DMS79 treated with DMSO at 0.1 percent for 48 hours (cell line): ENCODE measurements around the gene ELF1.
"Not testable (repeated sequence)": the region's sequence is repeated elsewhere in the genome, so short reads cannot be mapped to it uniquely, and the experiment has no call there.

Experiments used
- DNase-seq: peaks from one replicate; lab custom pipeline; 2025; lab: John Stamatoyannopoulos, UW

Gene ELF1

GRCh38 chr13:40933508-40934204, 85.5 kb downstream of the ELF1 start:
- DNase-seq, result peak; percentile 79

GRCh38 chr13:40932252-40932651, 86.9 kb downstream of the ELF1 start:
- DNase-seq, result peak; percentile 35

- no peak for DNase-seq
Measured at GRCh38 chr13:40931719-40932118, 87.4 kb downstream of the ELF1 start.

GRCh38 chr13:40929883-40930282, 89.2 kb downstream of the ELF1 start:
- DNase-seq, result not testable (repeated sequence)

- no peak for DNase-seq
Measured at GRCh38 chr13:40928980-40929379, 90.1 kb downstream of the ELF1 start.

GRCh38 chr13:40927929-40928328, 91.2 kb downstream of the ELF1 start:
- DNase-seq, result no peak

- no peak for DNase-seq
Measured at GRCh38 chr13:40923867-40924266, 95.2 kb downstream of the ELF1 start.

GRCh38 chr13:40922437-40923040, 96.6 kb downstream of the ELF1 start:
- DNase-seq, result no peak

GRCh38 chr13:40920826-40921225, 98.3 kb downstream of the ELF1 start:
- DNase-seq, result no peak

- DNase-seq, result not testable (repeated sequence)
Measured at GRCh38 chr13:40919901-40920300, 99.2 kb downstream of the ELF1 start.

- DNase-seq, result no peak
Measured at GRCh38 chr13:40916207-40916998, 102.7 kb downstream of the ELF1 start.

- DNase-seq, result not testable (repeated sequence)
Measured at GRCh38 chr13:40914863-40915262, 104.3 kb downstream of the ELF1 start.

- no peak for DNase-seq
Measured at GRCh38 chr13:40911341-40911740, 107.8 kb downstream of the ELF1 start.

- DNase-seq, result no peak
Measured at GRCh38 chr13:40910324-40911050, 108.6 kb downstream of the ELF1 start.

- not testable (repeated sequence) for DNase-seq
Measured at GRCh38 chr13:40909541-40910200, 109.4 kb downstream of the ELF1 start.

GRCh38 chr13:40908546-40908945, 110.6 kb downstream of the ELF1 start:
- DNase-seq, result no peak

- not testable (repeated sequence) for DNase-seq
Measured at GRCh38 chr13:40901032-40901431, 118.1 kb downstream of the ELF1 start.

GRCh38 chr13:40900568-40900967, 118.5 kb downstream of the ELF1 start:
- not testable (repeated sequence) for DNase-seq

GRCh38 chr13:40897053-40897452, 122.1 kb downstream of the ELF1 start:
- DNase-seq, result no peak

- peak; percentile 20 for DNase-seq
Measured at GRCh38 chr13:40895227-40896184, 123.6 kb downstream of the ELF1 start.
